Activated naive CD4-positive, alpha-beta T cell treated with anti-CD3 and anti-CD28 coated beads, Interleukin-2, amount 50 U/mL, for 16 hours (primary cell): ENCODE data around the gene DOCK9.
"Not testable (repeated sequence)": the region's sequence is repeated elsewhere in the genome, so short reads cannot be mapped to it uniquely, and the experiment has no call there.

Source experiments
- DNase-seq: peaks from one replicate; pipeline ENCODE4 v3.0.0-alpha.2; 2020

Gene DOCK9

DNA sequence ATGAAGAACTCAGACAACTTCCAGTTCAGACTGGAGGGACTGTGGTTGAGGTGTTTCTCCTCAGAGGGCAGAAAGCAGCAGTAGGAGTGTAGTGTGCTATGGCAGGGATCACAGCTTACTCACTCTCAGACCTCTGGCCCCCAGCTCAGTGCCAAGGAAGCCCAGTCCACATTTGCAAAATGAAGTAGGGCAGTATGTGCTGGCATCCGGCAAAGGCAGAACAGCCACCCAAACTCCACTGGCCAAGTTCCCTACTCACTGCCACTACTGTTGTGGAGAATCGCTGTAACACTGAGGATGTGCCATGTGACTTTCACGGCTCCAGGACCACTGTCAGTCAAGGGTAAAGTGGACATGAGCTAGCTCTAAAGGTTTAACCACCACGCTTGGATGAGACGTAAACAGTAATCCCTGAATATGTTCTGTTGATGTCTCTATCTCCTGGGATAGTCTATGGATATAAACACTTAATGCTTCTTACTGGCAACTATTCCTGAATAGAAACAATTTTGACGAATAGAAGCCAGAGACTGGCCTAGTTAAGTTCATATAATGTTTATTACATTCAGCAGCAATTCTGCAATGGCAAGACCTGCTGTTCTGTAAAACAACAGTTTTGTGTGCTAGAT is 158.4 kb downstream of the DOCK9 start:
- no peak for DNase-seq

DNA sequence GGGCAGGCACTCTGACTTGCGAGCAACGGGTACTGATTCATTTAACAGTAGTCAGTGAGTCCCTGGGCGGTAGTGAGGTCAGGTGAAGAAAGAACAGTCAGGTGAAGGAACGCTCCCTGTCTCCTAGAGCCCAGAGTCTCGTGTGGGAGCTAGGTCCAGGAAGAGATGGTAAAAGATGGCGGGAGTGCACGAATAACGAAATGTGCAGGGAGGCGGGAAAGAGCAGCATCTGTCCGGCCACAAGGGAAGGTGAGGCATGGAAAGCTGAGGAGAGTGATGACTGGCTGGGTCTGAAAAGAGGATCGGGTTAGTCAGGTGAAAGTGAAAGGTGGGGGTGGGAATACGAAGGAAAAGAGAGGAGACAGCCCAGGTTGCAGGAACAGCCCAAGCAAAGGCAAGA is 161.5 kb downstream of the DOCK9 start:
- no peak for DNase-seq

DNA sequence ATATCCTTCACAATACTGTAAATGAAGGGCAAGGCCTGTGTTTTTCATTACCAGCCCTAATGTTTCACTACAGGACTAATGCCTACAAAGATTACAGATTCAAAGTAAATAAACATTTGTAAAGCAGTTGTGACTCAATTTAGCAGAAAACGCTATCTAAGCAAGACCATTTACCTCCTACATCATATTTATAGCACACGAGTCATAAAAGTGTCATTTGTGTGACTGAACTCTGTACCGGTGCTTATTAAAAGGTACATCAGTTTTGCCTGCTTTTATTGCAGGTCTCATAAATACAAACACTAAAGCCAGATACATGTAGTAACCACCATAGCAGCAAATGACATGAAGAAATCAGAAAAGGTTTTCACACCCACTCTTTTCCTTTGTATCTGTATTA is 163.9 kb downstream of the DOCK9 start:
- DNase-seq, result no peak

DNA sequence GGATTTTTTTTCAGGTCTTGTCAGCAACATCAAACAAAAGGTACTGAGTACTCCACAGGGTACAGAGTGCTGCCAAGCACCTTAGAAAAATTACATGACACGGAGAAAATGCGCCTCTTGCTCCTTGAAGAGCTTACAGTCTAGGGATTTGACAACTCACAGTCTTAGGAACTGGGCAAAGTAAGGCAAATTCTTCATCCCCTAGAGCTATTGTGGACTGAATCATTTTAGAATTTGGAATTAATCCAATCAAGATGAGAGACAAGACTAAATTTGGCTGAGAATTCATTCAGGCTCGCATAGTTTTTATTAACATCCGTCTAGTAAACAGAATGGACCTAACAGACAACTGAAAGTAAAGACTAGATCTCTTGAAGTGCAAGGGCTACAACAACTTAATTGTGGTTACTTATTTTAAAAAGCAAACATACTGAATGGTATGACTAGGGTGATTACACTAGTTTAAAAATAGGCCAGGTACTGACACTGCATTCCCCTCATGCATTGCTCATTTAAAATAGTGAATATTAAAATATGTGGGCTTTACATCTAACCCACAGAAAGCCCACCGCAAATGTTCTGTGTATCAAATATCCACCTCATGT is 165.6 kb downstream of the DOCK9 start:
- not testable (repeated sequence) for DNase-seq

DNA sequence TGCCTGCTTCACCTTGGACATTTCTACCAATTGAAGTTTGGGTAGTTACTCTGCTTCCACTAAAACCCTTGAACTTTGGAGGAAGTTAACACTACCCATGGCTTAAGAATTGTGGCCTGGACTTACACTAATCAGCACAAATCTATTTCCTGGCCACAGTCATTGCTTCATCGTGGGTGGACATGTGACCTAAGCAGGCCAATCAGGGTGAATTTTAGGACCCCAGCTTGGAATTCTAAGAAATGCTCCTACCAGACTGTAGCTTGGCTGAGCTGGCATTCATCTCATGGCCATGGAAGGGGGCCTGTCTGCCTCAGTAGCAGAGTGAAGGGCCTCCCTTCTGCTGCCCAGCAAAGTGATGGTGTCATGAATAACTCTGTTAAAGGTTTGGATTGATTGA is 167.1 kb downstream of the DOCK9 start:
- DNase-seq, result no peak

DNA sequence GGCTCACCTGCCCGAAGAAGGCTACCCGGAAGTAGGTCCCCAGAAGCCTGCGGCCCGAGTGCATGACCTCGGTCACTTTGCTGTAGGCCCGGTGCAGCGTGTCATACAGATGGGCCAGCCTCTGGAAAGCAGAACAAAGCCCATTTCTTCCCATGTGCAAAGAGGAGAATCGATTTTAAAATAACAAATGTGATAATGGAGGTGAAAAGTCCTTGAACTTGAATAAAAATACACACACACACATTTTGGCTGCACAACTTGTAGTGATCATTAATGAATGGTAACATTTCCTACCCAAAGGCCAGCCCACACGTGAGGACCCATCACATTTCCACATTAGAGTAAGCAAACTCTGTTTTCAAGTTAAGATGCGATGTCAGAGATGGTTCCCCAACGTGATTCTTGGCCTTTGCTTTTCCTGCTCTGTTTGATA is 168.5 kb downstream of the DOCK9 start:
- DNase-seq, result no peak

DNA sequence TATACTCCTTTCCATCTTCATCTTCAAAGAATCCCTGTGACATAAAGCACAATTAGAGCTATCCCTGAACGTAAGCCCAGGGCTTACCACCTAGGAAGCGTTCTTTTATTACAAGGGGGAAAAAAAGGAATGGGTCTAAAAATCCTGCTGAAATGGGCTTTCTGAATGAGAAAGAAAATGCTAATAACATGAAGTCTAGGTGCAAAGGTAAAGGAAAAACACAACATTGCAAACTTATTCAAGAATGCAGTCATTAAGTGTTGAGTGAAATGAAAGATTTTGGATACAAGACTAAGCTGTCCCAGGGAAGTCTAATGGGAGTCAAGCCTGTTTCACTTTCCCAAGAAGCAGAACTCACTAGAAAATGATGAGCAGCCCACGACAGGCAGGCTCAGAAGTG is 170.1 kb downstream of the DOCK9 start:
- no peak for DNase-seq

DNA sequence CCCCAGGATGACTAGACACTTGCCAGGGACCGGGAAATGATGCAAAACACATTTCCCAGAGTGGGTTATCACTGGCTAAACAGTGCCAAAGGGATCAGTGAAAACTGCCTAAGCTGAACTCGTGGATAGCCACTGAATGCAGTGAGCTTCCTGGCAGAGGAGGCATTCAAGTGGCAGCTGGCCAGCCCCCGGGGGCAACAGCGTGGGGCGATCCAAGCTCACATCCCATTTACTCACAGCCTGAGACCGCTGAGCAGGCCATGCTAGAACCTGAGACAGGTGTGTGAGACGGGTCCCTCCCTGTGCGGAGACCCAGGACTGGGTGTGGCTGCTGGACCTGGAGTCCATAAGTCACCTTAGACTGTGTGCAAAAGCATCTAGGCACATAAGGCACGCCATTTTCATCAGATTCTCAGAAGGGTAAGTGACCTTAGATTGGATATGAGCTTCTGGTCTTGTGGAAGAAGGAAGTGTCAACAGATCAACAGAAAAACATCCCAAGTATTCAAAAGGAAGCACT is 173.5 kb downstream of the DOCK9 start:
- no peak for DNase-seq

DNA sequence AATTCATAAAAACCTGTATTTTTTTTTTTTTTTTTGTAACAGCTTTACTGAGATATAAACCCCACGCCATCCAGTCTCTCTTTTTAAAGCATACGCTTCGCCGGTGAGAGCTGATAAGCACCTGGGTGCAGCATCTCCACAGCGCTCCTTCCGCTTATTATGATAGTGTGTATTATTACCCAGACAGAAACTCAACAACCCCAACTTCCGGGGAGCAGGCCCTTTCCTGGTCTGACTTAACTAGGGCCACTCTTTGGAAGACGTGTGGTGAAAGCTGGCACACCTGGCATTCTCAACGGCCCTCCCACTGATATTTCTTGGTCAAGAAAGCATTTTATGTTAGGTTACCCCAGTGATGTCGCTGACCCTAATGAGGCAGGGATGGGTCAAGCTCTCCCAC is 173.9 kb downstream of the DOCK9 start:
- no peak for DNase-seq

DNA sequence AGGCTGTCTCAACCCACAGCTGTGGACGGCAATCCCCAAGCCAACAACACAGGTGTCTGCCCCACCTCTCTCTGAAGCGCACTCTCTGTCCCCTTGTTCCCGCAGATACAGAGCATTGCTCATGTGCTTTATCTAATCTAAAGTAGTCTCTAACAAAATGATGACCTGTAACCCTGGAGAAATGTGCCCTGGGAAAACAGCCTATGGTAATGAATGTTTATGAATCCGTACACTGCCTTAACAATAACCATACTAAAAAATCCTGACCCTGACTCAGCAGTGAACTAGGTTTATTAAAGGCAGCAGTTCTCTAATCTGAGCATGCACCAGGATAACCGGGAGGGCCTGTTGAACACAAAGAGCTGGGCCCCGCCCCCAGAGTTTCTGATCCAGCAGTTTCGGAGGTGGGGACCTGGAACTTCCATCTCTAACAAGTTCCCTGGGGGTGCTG is 174.7 kb downstream of the DOCK9 start:
- no peak for DNase-seq

DNA sequence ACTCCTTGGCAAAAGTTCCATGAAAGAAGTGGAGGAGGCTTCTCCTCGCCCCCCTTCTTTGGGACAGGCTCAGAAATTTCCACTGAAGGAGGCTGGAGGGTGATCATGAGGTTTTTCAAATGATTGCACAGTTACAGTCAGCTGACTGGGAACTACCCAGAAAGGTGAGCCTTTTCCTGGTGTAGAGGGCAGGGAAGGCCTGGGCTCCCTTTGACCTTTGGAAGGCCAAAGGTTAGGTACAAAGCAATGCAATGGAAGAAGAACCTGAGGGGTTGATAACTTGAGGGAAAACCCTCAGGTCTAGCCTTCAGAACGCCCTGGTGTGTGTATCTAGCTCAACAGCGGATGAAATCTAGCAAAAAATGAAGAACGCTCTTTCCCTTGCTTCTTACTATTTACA is 175.3 kb downstream of the DOCK9 start:
- DNase-seq, result no peak

DNA sequence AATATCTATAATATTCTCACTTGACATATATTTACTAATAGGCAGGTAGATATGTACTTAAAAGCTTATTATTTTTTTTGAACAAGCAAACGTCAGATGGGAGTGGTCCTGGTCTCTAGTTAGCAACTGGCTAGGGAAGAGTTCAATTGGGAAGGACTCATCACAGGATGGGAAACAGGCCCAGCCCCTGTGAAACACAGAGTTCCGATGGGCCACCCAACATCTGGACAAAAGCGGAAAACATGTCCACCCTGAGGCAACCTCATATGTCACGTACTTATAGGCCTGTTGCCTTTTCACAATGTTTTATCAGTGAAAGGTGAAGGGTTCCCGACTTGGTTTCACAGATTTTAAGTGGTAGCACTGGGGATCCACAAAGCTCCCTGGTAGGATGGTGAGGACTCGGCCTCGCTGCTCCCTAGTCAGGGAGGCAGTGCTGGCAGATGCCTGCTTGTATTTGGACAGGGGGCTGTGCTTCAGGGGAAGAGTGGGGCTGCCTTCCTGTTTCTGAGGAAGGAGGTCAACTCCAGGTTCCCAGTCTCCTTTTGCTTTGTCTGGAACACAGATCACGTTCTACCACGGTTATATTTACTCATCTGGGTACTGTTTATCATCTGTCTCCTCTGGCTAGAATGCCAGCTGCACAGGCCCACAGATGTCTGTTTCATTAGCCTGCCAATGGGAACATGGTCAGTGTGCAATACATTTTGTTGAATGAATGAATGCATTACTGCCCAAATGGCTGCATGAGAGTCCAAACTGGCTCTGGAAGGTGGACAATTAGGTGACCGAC is 176.0 kb downstream of the DOCK9 start:
- DNase-seq, result no peak

DNA sequence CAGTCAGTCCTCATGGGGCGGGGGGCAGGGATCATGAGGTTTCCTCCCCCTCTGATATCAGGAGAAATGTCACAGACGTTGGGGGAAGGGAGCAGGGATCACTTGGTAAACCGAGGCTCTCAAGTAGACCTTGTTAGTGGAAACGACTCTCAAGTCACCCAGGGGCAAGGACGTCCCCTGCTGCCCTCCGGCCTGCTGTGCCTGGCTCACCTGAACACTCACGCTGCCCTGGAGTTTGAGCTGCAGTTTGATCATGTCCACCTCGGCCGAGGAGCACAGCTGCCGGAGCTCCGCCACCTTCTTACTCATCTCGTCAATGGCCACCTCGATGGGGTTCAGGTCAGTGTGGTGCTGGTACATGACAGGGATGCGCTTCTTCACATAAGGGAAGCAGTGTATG is 177.8 kb downstream of the DOCK9 start:
- no peak for DNase-seq

DNA sequence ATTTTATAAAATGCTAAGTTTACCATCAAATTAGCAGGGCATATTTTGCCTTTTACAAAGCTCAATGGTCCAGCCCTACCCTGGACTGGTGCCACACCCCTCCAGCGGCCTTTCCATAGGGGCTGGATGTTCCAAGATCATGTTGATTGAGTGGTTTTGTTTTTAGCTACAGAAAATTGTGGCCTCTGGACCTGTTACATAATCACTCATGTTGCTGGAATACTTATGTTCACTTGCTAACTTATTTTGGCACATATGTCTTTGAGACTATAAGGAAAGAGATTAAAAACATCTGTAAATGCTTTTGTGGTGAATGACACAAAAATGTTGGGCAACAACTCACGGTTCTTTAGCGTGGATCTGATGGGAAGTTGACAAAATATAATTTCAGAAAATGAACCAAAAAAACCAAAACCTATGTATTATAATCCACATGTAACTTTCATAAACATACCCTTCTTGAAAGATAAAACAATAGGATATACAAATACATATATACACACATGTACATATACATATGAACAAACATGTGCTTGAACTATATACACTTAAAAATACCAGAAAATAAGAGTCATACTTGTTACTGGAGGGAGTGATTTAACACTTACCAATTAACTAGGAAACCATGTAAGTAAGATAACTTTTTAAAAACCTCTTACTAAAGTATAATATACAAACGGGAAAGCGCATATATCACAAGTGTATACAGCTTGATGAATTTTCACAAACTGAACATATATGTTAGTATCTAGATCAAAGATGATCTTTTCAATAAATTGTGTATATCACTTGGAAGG is 178.8 kb downstream of the DOCK9 start:
- DNase-seq, result no peak

DNA sequence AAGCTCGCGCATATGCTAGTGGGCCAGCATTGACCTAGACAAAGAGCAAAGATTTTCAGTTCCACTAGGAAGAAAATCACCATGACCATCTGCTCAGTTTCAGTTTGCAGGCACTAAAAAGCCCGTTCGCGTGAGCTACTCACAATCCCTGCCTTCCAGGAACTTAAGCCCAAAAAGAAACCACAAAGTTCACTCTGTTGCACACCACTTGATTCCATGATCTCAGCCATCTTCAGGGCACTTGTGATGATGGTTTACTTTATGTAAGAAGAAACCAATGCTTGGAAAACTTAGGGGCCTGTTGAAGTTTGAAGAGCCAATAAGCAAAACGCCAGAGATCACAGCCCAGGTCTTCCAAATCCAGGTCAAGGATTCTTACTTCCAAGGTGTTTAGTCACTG is 180.4 kb downstream of the DOCK9 start:
- DNase-seq, result no peak

DNA sequence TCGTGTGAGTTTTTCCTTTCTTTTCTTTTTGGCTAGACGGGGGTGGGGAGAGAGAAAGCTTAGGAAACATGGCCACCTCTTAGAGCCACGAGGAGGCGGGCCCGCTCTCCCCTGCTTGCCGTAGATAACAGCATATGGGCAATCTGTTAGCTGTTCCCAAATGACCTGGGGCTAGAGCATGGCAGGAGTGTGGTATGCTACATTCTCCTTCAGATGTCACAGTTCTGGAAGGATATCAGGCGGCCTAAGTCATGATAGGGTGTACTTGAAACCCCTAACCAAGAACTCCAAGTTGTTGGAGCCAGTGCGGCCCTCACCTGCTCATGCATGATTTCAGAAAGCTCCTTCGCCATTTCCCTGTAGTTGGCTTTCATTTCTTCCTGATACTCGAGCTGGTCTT is 181.1 kb downstream of the DOCK9 start:
- DNase-seq, result no peak

DNA sequence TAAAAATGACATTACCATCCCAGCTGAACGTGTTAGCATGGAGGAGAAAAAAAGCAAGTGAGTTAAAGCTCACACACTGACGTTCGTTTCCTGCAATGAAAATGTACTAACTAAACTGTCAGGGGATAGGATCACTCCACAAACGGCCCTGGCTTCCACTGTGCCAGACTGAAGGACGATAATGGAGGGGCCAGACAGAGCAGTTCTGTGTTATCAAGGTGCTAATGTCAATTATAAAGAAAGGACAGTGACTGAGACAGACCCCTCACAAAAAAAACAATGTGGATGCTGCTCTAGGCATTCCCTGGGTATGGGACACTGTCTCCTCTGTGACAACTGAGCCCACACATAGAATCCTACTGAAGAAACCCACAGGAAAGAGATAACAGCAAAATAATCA is 181.7 kb downstream of the DOCK9 start:
- no peak for DNase-seq

DNA sequence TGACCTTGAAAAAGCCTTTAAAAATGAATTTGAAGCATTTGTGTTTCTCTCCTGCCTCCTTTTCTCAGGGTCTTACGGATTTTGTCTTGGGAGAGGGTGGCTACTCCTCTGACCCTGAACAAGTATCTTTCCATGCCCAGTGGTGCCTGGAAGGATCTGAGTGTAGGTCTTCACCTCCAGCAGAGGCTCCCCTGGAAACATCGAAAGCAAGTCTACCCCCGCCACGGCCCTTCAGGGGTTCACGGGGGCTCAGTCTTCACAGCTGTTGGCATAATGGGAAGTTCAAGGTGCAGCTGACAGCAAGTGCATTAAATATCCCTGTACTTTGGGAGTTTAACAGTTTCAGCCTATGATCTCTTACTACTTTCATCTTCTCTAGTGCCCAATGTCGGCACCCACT is 182.6 kb downstream of the DOCK9 start:
- DNase-seq, result no peak

DNA sequence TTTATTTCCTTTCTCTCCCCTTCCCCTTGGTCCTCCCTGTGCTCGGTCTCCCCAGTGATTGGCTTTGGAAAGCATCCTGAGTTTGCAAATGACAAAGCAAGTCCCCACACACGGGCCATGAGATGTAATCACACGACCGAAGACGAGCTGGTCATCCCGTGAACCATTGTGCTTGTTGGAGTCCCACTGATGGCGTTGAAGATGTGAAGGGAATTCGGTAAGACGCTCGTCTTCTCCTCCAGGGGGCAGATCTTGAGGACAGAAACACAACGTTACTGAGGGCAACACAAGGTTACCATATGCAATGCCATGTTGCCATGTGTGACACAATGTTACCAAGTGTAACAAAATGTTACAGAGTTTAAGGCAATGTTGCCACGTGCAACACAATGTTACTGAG is 183.4 kb downstream of the DOCK9 start:
- no peak for DNase-seq

DNA sequence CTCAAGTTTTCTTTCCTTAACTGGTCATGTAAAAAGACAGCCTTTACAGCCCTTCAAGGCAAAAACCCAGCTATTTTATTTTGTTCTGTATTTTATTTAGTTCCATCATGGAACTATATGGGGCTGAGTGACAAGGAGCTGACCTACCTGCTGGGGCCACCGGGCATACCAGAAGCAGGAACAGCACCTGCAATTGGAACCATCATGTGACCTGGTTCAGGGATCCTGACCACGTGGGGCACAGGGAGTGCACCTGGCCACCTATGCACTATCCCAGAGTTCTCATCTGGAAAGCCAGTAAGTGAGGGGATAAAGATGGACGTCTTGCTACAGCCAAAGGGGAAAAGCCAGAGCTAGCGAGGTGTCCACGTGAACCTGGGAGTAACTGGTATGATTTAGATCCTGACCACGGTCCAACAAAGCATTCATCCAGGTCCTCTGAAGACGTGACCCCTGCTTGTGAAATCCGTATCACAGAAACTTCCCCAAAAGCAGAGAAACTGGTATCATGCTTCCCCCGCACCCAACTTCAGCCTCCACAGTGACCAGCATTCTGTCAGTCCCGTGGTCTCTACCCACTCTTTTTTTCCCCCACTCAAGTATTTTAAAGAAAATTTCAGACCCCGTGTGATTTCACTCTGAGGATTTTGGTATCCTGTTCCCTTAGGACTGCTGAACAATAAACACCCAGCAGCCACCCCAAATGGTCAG is 184.9 kb downstream of the DOCK9 start:
- no peak for DNase-seq

DNA sequence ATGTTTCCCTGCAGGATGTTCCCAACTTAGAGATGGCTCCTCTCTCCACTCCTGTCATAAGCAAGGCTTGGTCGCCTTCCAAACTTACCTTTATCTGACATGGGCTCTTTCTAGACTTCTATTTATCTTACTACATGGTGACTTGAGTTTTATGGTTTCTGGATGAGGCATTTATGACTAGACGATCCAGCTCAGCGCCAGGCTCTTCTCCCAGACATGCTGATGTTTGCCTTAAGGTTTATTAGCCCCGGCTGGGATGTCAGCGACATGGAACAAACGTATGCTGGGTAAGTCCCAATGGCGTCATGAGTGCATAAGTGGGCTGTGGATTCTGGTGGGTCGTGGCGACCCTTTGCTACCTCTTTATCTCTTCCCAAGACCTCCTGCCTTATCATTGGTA is 185.5 kb downstream of the DOCK9 start:
- DNase-seq, result no peak

DNA sequence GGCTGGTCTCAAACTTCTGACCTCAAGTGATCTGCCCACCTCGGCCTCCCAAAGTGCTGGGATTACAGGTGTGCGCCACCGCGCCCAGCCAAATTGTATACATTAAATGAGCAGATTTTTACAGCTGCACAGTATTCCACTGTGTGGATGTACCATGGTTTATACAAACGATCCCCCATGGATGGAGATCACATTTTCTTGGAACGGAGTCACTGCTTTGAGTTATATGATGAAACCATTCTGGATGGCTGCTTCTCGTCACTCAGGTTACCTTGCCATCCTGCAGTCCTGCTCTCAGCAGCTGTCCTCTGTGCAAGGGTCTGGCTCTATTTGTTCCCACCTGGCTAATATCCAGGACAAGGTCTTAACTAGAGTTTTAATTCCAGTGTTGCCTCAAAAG is 186.3 kb downstream of the DOCK9 start:
- no peak for DNase-seq

DNA sequence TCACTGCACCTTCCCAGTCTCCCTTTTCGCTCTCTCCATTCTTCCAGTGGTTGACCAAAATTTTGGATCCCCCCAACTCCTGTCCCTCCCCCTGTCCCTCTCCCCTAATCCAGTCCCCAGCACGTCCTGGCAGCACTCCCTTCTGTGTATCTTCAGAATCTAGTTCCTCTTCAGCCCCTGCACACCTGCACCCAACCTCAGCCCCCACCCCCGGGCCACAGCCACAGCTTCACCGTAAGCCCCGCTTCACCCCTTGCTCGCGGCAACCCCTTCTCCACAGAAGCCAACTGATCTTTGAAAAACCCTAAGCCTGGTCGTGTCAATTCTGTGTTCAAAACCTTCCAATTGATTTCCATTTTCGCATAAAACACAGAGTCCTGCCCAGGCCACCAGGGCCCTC is 189.9 kb downstream of the DOCK9 start:
- DNase-seq, result no peak
